ENCODE data around the gene PAK4.
"Not testable (repeated sequence)": the region's sequence is repeated elsewhere in the genome, so short reads cannot be mapped to it uniquely, and the experiment has no call there.

Gene PAK4

GRCh38 chr19:39130337-39131254 is 5.0 kb downstream of the PAK4 start:
- no peak for DNase-seq

GRCh38 chr19:39131255-39131755 is 5.7 kb downstream of the PAK4 start:
- no peak for DNase-seq

- no peak for DNase-seq
Measured at GRCh38 chr19:39132344-39132969, 6.9 kb downstream of the PAK4 start.

DNA sequence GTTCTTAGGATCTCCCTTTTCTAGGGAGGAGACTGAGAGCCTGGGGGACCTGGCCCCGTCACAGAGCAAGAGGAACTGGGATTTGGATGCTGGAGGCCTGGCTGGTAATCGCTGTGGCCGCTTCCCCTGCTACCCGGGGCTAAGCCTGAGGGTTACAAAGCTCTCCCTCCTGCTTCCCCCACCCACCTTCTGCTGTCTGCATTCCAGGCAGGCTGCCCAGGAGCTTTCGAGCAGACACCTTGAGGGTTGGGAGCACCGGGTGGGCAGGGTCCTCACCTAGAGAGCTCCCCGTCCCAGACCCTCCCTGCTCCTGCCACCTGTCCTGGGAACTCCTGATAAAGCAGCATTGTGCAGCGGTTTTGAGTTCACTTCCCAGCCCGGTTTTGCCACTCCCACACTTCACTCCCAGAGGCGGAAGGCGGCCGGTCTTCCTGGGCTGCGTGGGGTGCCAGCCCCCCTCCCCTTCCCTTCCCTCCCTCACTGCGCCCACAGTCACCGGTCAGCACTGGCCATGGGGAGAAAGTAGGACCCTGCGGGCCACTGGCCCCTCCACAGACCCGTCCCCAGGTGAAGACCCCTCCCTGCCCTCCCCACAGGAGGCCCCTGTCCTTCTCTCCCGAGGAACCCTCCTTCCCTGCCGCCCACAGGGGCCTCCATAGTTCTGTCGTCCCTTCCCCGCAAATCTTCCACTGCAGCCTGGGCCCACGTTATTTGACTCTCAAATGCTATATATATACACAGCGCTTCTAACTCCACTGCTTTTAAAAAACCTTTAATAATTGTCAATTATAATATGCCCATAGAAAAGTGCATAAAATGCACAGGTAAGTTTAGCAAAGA is 8.1 kb downstream of the PAK4 start:
- DNase-seq: peak; percentile 14 to 34

- no peak for DNase-seq
Measured at GRCh38 chr19:39135701-39136100, 10.1 kb downstream of the PAK4 start.

DNA sequence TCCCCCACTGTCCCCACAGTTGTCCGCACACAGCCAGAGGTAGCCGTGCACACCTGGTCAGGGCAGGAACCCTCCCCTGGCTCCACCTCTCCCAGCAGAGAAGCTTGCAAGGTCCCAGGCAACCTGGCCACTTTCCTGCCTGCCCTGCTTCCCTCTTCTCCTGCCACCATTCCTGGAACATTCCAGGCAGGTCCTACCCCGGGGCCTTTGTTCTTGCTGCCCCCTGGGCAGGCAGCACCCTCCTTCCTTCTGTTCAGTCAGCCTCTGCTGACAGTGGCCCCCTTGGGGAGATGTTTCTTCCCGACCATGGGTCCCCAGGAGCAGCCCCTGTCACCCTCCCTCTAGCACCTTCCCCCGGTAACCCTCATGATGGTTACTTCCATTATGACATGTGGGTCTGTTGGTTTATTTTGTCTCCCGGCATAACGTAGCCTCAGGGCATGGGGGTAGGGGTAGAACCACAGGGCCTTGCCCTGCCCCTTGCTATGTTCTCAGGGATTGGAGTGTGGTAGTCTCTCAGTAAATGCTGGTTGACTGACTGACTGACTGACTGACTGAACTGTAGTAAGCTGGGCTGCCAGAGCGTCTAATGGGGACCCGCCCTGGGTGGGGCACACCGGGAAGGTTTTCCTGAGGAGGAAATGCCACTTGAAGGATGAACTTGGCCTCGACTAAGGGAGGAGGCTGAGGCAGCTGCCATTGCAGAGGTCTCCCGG is 10.8 kb downstream of the PAK4 start:
- DNase-seq: no peak

- no peak for DNase-seq
Measured at GRCh38 chr19:39137131-39137530, 11.5 kb downstream of the PAK4 start.

GRCh38 chr19:39138221-39139211 is 12.9 kb downstream of the PAK4 start:
- DNase-seq: no peak

- DNase-seq: no peak
Measured at GRCh38 chr19:39139305-39139874, 13.8 kb downstream of the PAK4 start.

- no peak for DNase-seq
Measured at GRCh38 chr19:39139971-39140453, 14.4 kb downstream of the PAK4 start.

GRCh38 chr19:39140594-39140993 is 15.0 kb downstream of the PAK4 start:
- no peak for DNase-seq

DNA sequence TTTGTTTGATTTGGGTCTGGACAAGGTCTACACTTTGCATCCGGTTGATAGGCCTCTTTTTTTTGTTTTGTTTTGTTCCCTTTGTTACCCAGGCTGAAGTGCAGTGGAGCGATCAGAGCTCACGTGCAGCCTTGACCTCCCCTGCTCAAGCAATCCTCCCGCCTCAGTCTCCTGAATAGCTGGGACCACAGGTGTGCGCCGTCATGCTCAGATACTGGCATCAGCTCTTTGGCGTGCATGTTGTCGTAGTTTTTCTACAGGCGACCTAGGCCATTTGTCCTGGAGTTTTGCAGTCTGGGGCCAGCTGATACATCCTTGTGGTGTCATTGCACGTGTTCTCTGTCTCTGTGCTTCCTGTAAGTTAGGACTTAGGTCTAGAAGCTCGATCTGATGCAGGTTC is 16.3 kb downstream of the PAK4 start:
- DNase-seq: no peak

- DNase-seq: peak; percentile 25 to 44
Measured at GRCh38 chr19:39142630-39143029, 17.0 kb downstream of the PAK4 start.

DNA sequence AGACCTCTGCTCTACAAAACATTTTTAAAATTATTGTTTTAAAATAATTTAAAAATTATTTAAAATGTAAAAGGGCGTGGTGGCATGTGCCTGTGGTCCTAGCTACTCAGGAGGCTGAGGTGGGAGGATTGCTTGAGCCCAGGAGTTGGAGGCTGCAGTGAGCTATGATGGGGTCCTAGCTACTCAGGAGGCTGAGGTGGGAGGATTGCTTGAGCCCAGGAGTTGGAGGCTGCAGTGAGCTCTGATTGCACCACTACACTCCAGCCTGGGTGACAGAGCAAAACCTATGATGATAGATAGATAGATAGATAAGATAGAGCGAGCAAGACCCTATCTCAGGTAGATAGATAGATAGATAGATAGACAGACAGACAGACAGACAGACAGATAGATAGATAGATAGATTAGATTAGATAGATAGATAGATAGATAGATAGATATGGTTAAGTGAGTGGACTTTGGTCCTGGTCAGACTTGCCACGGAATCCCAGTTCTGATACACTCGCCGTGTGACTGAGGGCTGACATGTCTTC is 18.2 kb downstream of the PAK4 start:
- not testable (repeated sequence) for DNase-seq

DNA sequence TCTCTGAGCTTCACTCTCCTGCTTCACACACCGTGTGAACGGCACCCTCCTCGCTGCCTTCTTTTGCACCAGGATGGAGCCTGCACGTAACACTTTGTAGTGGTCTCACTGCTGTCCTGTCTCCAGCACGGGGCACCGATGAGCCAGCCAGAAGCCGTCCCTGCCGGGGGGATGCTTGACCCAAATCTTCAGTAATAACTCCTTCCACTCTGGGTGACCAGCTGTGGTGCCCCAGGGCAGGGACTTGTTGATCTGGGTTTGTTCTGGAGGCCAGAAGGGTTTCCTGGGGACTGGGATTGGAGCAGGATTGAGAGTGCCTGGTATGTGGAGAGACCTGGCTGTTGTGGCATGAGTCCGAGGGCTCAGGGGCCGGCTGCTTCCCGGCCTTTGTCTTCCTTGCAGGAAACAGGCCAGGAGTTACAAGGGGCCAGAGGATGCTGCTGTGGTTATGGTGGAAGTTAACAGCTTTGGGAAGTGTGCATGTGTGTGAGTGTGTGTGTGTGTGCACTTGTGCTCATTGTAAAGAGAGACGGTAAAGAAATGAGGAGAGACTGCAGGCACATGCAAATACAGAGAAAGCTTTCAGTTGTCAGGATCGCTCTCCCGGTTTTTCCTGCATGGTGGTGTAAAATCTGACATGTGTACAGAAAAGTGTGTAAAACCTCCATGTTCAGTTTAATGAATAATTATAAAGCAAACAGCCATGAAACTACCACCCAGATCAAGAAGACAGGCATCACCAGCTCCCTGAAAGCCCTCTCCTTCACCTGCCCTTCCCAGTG is 18.9 kb downstream of the PAK4 start:
- no peak for DNase-seq

GRCh38 chr19:39145180-39145953 is 19.8 kb downstream of the PAK4 start:
- no peak for DNase-seq

GRCh38 chr19:39146091-39146490 is 20.5 kb downstream of the PAK4 start:
- no peak for DNase-seq

DNA sequence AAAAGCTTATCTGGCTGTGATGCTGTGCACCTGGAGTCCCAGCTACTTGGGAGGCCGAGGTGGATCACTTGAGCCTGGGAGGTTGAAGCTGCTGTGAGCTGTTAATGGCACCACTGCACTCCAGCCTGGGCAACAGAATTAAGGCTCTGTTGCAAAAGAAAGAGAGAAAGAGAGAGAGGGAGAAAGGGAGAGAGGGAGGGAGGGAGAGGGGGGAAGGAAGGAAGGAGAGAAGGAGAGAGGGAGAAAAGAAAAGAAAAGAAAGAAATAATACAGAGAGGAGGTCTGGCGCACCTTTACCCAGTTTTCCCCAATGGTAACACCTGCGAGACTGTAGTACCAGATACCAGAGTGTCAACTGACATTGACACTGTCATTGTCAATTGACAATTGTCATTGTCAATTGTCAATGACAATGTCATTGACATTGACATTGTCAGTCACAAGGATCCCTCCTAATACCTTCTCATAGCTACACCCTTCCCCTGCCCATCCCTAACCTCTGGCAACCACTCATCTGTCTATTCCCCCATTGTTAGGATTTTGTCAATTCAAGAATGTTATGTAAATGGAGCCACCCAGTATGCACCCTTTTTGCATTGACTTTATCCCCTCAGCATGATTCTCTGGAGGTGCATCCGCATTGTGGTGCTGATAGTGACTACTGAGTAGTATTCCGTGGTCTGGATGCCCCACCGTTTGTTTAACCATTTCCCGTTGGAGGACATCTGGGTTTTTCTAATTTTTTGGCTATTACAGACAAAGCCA is 21.3 kb downstream of the PAK4 start:
- DNase-seq: no peak

Measured in inflammatory macrophage (primary cell).